K562 (cell line): ENCODE data around the gene AFG1L. TPM values are rescaled to one million over a fixed set of nuclear protein-coding genes. Genes with fewer than 3 reads are reported as not detected.

ENCODE experiments used
- DDX20 ChIP-seq: fragments of 450-650 bp; IDR thresholded peaks from 2 replicates; pipeline ENCODE4 v1.6.1; 2016; ENCODE audit warnings: missing genetic modification characterization, low read depth, mild to moderate bottlenecking, missing compliant biosample characterization, moderate library complexity
- DMBX1 ChIP-seq: fragments of 250-450 bp; sonication (Bioruptor Pico); IDR thresholded peaks from 2 replicates; pipeline ENCODE4 v1.8.0; 2022; ENCODE audit warnings: inconsistent platforms, mild to moderate bottlenecking, moderate library complexity, borderline replicate concordance
- SIN3B ChIP-seq: fragments of 450-650 bp; IDR thresholded peaks from 2 replicates; pipeline ENCODE4 v1.6.1; 2017; ENCODE audit warnings: low read depth, mild to moderate bottlenecking, moderate library complexity
- SUPT5H ChIP-seq: fragments of 450-650 bp; IDR thresholded peaks from 2 replicates; pipeline ENCODE4 v1.6.1; 2016
- polyA plus RNA-seq, 8 experiments: library from polyadenylated mRNA; depleted of rRNA in 4 of 8; stranded (reverse) in 5 of 8; unstranded in 3 of 8; fragments of >200 nt; fragmentation: Nextera tagmentation in 2 of 8; fragmentation: Illumina TruSeq in 1 of 8; extraction: Ambion mirVana in 2 of 8; extraction: Trizol in 1 of 8; gene quantifications; 2 replicates each; pipeline versions ENCODE4 v1.2.1 to v1.2.3, GENCODE V29; 2011 to 2014; ENCODE audit warnings: inconsistent platforms in 1 of 8, missing spikeins in 1 of 8
- total RNA-seq, 7 experiments: library from RNA; depleted of rRNA in 6 of 7; stranded (reverse); fragments of >200 nt in 6 of 7; fragmentation: Illumina TruSeq in 2 of 7; extraction: Trizol in 2 of 7; gene quantifications; 2 replicates each; pipeline versions ENCODE4 v1.2.1 to v1.2.3, GENCODE V29; 2011 to 2021; ENCODE audit warnings: low replicate concordance in 1 of 7
- TF ChIP-seq, protein P1 (sequence below): sonication (generic); formaldehyde crosslinking; IDR thresholded peaks from 2 replicates; pipeline ENCODE4 v1.8.0; 2022; ENCODE audit warnings: mild to moderate bottlenecking, missing genetic modification reagents
- TF ChIP-seq, protein P2 (sequence below): fragments of 450-650 bp; formaldehyde crosslinking; IDR thresholded peaks from 2 replicates; pipeline ENCODE4 v1.4.0; 2022; ENCODE audit warnings: missing genetic modification characterization

Gene AFG1L
- total and polyA plus RNA-seq, 9 of the 15 experiments (the other 6 are each of a cell fraction or from before 2014, with no cell fraction given) = 2.2 to 15.5 (median 5.8) TPM

DNA sequence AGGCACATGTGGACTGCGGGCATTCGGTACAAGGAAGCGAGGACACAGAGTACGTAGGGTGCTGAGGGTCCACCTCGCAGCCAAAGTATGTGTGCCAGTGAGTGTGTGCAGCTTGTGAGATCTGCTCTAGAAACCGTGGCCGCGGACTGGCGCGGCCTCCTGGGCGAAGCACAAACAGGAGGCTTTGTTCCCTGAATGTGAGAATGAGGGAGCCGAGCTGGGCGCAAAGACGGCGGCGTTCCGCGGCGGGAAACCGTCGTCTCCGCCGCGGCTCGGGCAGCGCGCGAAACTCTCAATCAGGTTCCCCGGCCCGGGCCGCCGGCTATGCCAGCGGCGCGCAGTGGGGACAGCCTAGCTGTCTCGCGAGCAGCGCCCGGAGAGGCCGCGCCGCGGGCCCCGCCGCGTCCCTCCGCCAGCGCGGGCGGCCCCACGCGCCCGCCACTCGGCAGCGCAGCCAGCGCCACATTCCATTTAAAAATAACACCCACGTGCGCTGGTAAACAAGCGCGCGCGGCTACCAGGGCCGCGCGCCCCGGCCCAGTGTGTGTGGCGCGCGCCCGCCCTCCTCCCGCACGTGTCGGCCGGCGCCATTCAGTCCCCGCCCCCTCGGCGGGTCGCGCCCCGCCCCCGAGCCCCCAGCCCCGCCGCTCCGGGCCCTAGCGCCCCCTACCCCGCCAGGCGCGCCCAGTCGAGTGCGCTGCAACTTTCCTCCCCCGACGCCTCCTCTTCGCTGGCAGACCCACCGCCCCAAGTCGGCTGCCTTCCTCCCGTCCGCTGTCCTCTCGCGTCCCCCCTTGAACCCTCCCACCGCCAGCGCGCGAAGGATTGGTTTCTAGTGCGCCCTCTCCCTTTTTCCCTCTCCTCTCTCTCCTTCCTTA, 262.9 kb downstream of the AFG1L start (continued):
- TF ChIP-seq SIN3B = 0 out of 2 replicates have a peak, but pooled peaks have one; percentile 17
- TF ChIP-seq DDX20 (tag) = no peak
- peak; percentile 18; the same call in 1 of the 2 replicates for TF ChIP-seq DMBX1 (CRISPR knock-in tag)
- TF ChIP-seq, protein P1, sequence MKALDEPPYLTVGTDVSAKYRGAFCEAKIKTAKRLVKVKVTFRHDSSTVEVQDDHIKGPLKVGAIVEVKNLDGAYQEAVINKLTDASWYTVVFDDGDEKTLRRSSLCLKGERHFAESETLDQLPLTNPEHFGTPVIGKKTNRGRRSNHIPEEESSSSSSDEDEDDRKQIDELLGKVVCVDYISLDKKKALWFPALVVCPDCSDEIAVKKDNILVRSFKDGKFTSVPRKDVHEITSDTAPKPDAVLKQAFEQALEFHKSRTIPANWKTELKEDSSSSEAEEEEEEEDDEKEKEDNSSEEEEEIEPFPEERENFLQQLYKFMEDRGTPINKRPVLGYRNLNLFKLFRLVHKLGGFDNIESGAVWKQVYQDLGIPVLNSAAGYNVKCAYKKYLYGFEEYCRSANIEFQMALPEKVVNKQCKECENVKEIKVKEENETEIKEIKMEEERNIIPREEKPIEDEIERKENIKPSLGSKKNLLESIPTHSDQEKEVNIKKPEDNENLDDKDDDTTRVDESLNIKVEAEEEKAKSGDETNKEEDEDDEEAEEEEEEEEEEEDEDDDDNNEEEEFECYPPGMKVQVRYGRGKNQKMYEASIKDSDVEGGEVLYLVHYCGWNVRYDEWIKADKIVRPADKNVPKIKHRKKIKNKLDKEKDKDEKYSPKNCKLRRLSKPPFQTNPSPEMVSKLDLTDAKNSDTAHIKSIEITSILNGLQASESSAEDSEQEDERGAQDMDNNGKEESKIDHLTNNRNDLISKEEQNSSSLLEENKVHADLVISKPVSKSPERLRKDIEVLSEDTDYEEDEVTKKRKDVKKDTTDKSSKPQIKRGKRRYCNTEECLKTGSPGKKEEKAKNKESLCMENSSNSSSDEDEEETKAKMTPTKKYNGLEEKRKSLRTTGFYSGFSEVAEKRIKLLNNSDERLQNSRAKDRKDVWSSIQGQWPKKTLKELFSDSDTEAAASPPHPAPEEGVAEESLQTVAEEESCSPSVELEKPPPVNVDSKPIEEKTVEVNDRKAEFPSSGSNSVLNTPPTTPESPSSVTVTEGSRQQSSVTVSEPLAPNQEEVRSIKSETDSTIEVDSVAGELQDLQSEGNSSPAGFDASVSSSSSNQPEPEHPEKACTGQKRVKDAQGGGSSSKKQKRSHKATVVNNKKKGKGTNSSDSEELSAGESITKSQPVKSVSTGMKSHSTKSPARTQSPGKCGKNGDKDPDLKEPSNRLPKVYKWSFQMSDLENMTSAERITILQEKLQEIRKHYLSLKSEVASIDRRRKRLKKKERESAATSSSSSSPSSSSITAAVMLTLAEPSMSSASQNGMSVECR = 0 out of 2 replicates have a peak, but pooled peaks have one; percentile 32
- TF ChIP-seq SUPT5H = peak; percentile 55; the same call in 1 of the 2 replicates
- TF ChIP-seq, protein P2, sequence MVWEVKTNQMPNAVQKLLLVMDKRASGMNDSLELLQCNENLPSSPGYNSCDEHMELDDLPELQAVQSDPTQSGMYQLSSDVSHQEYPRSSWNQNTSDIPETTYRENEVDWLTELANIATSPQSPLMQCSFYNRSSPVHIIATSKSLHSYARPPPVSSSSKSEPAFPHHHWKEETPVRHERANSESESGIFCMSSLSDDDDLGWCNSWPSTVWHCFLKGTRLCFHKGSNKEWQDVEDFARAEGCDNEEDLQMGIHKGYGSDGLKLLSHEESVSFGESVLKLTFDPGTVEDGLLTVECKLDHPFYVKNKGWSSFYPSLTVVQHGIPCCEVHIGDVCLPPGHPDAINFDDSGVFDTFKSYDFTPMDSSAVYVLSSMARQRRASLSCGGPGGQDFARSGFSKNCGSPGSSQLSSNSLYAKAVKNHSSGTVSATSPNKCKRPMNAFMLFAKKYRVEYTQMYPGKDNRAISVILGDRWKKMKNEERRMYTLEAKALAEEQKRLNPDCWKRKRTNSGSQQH (CRISPR knock-in tag) = 0 out of 2 replicates have a peak, but pooled peaks have one; percentile 29
- TF ChIP-seq, all 486 proteins: peak for 70
